A673 (cell line): Measurements from ENCODE around the gene FSTL4.

Experiments
- EZH2 ChIP-seq: fragments of 200-600 bp; sonication (generic); IDR thresholded peaks from 2 replicates; pipeline ENCODE4 v1.6.1; 2017; ENCODE audit warnings: borderline replicate concordance, low read depth, mild to moderate bottlenecking, mixed read lengths, antibody characterized with exemption, low read length; ENCODE audit not compliant: poor library complexity, severe bottlenecking
- TF ChIP-seq, protein P1 (sequence below): fragments of 300-800, 200-600 bp; sonication (generic); conservative IDR thresholded peaks from 2 replicates; pipeline ENCODE4 v1.5.1; 2017; ENCODE audit warnings: low read depth, mild to moderate bottlenecking, antibody characterized with exemption, low read length, moderate library complexity, mixed read lengths

DNA sequence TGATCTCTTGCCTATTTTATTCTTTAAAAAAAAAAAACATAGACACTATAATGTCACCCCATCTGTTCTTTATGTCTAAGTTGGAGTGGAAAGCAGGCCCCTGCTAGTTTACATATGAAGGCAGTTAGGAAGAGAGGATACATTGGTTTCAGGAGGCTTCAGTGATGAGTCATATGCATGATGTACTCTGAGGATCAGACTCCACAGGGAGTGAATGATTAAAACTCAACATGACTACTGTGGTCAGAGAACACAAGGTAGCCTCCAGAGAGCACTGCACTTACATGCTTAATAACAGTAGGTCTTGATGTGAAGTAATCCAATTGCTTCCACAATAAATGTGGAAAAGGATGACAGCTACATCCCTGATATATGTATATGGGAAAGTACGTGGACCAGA lies 22.7 kb upstream of the FSTL4 start:
- no peak for TF ChIP-seq EZH2
- TF ChIP-seq, protein P1, sequence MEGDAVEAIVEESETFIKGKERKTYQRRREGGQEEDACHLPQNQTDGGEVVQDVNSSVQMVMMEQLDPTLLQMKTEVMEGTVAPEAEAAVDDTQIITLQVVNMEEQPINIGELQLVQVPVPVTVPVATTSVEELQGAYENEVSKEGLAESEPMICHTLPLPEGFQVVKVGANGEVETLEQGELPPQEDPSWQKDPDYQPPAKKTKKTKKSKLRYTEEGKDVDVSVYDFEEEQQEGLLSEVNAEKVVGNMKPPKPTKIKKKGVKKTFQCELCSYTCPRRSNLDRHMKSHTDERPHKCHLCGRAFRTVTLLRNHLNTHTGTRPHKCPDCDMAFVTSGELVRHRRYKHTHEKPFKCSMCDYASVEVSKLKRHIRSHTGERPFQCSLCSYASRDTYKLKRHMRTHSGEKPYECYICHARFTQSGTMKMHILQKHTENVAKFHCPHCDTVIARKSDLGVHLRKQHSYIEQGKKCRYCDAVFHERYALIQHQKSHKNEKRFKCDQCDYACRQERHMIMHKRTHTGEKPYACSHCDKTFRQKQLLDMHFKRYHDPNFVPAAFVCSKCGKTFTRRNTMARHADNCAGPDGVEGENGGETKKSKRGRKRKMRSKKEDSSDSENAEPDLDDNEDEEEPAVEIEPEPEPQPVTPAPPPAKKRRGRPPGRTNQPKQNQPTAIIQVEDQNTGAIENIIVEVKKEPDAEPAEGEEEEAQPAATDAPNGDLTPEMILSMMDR: no peak
